SK-N-MC (cell line): Measurements from ENCODE around the gene RIC8A.

ENCODE experiments used
- EZH2 ChIP-seq: fragments of 200-600 bp; sonication (generic); IDR thresholded peaks from one replicate; pipeline ENCODE4 v1.6.1; 2017; ENCODE audit warnings: antibody characterized with exemption
- POLR2AphosphoS5 ChIP-seq: IDR thresholded peaks from 2 replicates; pipeline ENCODE4 v1.6.1; 2012; ENCODE audit warnings: mild to moderate bottlenecking, low read depth, low read length, borderline replicate concordance

GRCh38 chr11:235997-236773 is 28.7 kb downstream of the RIC8A start, which contains the start of gene SIRT3:
- TF ChIP-seq POLR2AphosphoS5 (peak; percentile 64; the same call in 1 of the 2 replicates), EZH2 (no peak)
